ENCODE data around the gene SLC35A5. TPM values are rescaled to one million over a fixed set of nuclear protein-coding genes. Genes with fewer than 3 reads are reported as not detected.

The SLC35A5 gene
- total and polyA plus RNA-seq, 2 of the 4 experiments (the other 2 are of a cell fraction): 19.5 to 25.6 TPM

DNA sequence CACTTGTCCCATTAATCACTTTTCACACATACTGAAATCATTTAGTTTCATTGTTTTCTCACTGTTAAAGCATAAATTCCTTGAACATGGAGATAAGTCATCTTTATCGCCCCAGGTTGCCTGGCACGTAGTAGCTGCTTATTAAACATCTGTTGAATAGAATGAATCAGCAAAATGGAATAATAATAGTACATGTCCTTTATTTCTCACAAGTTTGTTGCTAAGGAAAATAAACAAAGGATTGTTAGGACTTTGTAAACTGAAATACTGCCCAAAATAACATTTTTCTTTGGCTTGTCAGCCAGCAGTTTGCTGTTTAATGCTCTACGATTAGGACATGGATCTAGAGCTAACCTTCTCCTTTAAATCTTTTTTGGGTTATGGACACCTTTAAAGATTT is 17.9 kb downstream of the SLC35A5 start:
- Histone ChIP-seq H2BK20ac (ENCODE audit: low read depth, low read length) (no peak overlapping the region), H3K56ac (ENCODE audit: extremely low read depth, insufficient read depth, low read length) (no peak overlapping the region), H3K9ac (ENCODE audit: low read depth, low read length) (no peak overlapping the region), H4K5ac (ENCODE audit: low read depth, low read length) (no peak overlapping the region), H3K4me1 (ENCODE audit: control insufficient read depth, insufficient read depth, low read length) (peaks cover 2% of the 10 kb centered on the region), H3K27ac (ENCODE audit: insufficient read depth, low read length) (no peak overlapping the region), H3K27me3 (ENCODE audit: control insufficient read depth, insufficient read depth, low read length) (no peaks in the 10 kb centered on the region), H2AK9ac (replicated peaks; ENCODE audit: low read depth, low read length, poor library complexity) (no peak overlapping the region), H3K14ac (replicated peaks; ENCODE audit: low read depth, low read length) (no peak overlapping the region), H3K4me3 (ENCODE audit: insufficient read depth, low read depth, low read length) (no peak overlapping the region), H4K91ac (ENCODE audit: insufficient read depth, low read depth, low read length) (no peak overlapping the region), H4K8ac (ENCODE audit: low read depth in 2 of 2, low read length in 2 of 2) (no peak overlapping the region), H4K20me1 (ENCODE audit: insufficient read depth, low read length) (no peaks in the 10 kb centered on the region), H3K4me2 (ENCODE audit: low read depth, low read length) (no peak overlapping the region), H3K9me1 (ENCODE audit: insufficient read depth, low read length) (no peaks in the 10 kb centered on the region; the same call in 1 of the 2 replicates), H2BK5ac (ENCODE audit: low read depth, low read length, poor library complexity, severe bottlenecking) (no peak overlapping the region), H3K79me1 (ENCODE audit: low read depth in 1 of 2, low read length in 2 of 2) (no peaks in the 10 kb centered on the region), H2AFZ (replicated peaks; ENCODE audit: low read length, poor library complexity) (no peak overlapping the region), H3K18ac (ENCODE audit: low read depth, low read length) (no peak overlapping the region), H3K23ac (ENCODE audit: low read depth, low read length) (no peak overlapping the region), H3K4ac (ENCODE audit: low read depth, low read length) (no peak overlapping the region), H3K36me3 (ENCODE audit: control insufficient read depth, insufficient read depth, low read length) (peaks cover 10% of the 10 kb centered on the region), H2BK15ac (ENCODE audit: low read depth, low read length) (no peak overlapping the region), H3K9me3 (ENCODE audit: control insufficient read depth, insufficient read depth, low read length) (no peaks in the 10 kb centered on the region), H2BK120ac (ENCODE audit: low read depth, low read length) (no peak overlapping the region), H2AK5ac (ENCODE audit: low read depth, low read length) (no peak overlapping the region)
- ATAC-seq (ENCODE audit: low read depth) (no peak), DNase-seq (peak; percentile 20)
- POLR2A ChIA-PET (ENCODE audit: unreplicated experiment): no interaction called here
- CTCF ChIA-PET: interaction anchor here (0.7 to 1.5 kb wide), 2 partner anchors 62 to 863 kb away, joined by 3 to 4 read pairs; no protein-coding TSS in a partner anchor
- BruUV-seq (replicated peaks): no TSS peak
- intact Hi-C loops (cut with micrococcal nuclease): loop anchor here (5.0 to 10.0 kb wide), 2 partner anchors 155 to 708 kb away; no protein-coding TSS in a partner anchor
- dilution Hi-C loops (cut with HindIII; ENCODE audit: low sequenced_read_pairs, unreplicated experiment): loop anchor here (25.0 kb wide), 1 partner anchor 408 kb away; the partner anchor contains the start of genes CD200R1 and GTPBP8
- in situ Hi-C loops (cut with MboI; ENCODE audit: low sequenced_read_pairs): loop anchor here (5.0 to 10.0 kb wide), 3 partner anchors 63 to 405 kb away; partner anchors contain the start of gene CCDC80
- TF ChIP-seq NFE2L2 (IDR thresholded peaks at IDR 0.05; ENCODE audit: low read depth, low read length): peak; percentile 44; the same call in 1 of the 2 replicates
- no peak for TF ChIP-seq USF2 (IDR thresholded peaks at IDR 0.05; ENCODE audit: low read depth, low read length)
- WGBS, 2 experiments (ENCODE audit: extremely low coverage in 2 of 2, insufficient read length in 1 of 2): no CpG with 5 or more reads among the region's 3 CpGs

All from IMR-90 (cell line).